AG20443 (cell line): ENCODE results near the gene OLFML2A.
"Not testable (repeated sequence)": the region's sequence is repeated elsewhere in the genome, so short reads cannot be mapped to it uniquely, and the experiment has no call there.

Source experiments
- DNase-seq: peaks from one replicate; pipeline ENCODE4 v3.0.0; 2012; ENCODE audit warnings: low spot score, mixed read lengths

OLFML2A gene

GRCh38 chr9:124828489-124829333 lies 51.8 kb downstream of the OLFML2A start:
- no peak for DNase-seq

GRCh38 chr9:124829334-124829669 lies 52.4 kb downstream of the OLFML2A start:
- DNase-seq = no peak

- no peak for DNase-seq
Measured at GRCh38 chr9:124830593-124830992, 53.7 kb downstream of the OLFML2A start.

- no peak for DNase-seq
Measured at GRCh38 chr9:124831642-124832364, 54.9 kb downstream of the OLFML2A start.

- DNase-seq = peak; percentile 59
Measured at GRCh38 chr9:124834591-124834990, 57.7 kb downstream of the OLFML2A start.

- no peak for DNase-seq
Measured at GRCh38 chr9:124835026-124835557, 58.2 kb downstream of the OLFML2A start.

- not testable (repeated sequence) for DNase-seq
Measured at GRCh38 chr9:124838132-124838531, 61.2 kb downstream of the OLFML2A start.

GRCh38 chr9:124838567-124839275 lies 61.8 kb downstream of the OLFML2A start:
- not testable (repeated sequence) for DNase-seq

- peak; percentile 55 for DNase-seq
Measured at GRCh38 chr9:124839612-124840299, 62.8 kb downstream of the OLFML2A start.

GRCh38 chr9:124840300-124840833 lies 63.4 kb downstream of the OLFML2A start:
- DNase-seq = no peak

- DNase-seq = no peak
Measured at GRCh38 chr9:124841075-124841821, 64.3 kb downstream of the OLFML2A start.

- no peak for DNase-seq
Measured at GRCh38 chr9:124843456-124844034, 66.6 kb downstream of the OLFML2A start.

GRCh38 chr9:124844291-124844690 lies 67.4 kb downstream of the OLFML2A start:
- no peak for DNase-seq

- DNase-seq = not testable (repeated sequence)
Measured at GRCh38 chr9:124846467-124846866, 69.5 kb downstream of the OLFML2A start.

GRCh38 chr9:124846969-124847368 lies 70.0 kb downstream of the OLFML2A start:
- DNase-seq = no peak

GRCh38 chr9:124849801-124850200 lies 72.9 kb downstream of the OLFML2A start:
- peak; percentile 69 for DNase-seq

- DNase-seq = no peak
Measured at GRCh38 chr9:124852121-124852828, 75.3 kb downstream of the OLFML2A start.

GRCh38 chr9:124852829-124853531 lies 76.0 kb downstream of the OLFML2A start, which contains the start of gene WDR38:
Gene WDR38, plus strand, starts transcription at chr9:124853460. Its CDS starts 72 bp downstream, at chr9:124853532.
- DNase-seq = peak; percentile 89

- no peak for DNase-seq
Measured at GRCh38 chr9:124853605-124854143, 76.7 kb downstream of the OLFML2A start.
